GM19023 (cell line): ENCODE results near the gene GUCA2B.

Experiments used
- ATAC-seq: cut with Tn5 transposase; IDR thresholded peaks from one replicate; pipeline ENCODE4 v1.9.1; 2021; ENCODE audit warnings: mild to moderate bottlenecking, moderate library complexity; ENCODE audit not compliant: unreplicated experiment

GUCA2B gene

DNA sequence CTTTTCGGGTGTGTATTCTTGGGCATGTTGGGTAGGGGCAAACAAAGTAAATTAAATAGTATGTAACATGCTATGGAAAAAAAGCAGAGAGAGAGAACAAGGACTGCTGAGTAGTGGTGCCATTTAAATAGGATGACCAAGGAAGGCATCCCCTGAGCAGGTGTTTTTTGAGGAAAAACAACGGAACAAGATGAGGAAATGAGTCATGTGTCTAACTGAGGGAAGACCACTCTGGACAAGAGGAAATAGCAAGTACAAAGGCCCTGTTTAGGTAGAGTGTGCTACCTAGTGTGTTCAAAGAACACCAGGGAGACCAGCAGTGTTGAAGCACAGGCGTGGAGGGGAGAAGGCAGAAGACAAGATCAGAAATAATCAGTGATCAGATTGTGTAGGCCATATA is 31.4 kb downstream of the GUCA2B start:
- ATAC-seq: no peak

DNA sequence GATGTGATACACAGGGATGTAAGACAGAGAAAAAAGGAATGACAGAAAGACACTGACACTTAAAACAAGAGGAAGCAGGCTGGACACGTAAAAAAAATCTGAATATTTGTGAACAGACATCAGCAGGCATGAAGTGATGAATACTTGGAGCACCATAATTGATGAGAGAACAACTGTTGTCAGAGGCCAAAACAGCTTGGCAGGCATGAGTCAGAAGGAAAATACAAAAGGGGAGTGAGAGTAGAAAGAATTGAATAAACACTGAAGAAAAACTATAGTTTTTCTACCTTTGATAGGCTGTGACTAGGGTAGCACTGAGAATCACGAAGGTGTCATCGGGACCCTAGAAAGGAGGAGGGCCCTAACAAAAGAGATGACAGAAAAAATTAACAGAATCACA is 32.9 kb downstream of the GUCA2B start:
- ATAC-seq: no peak

DNA sequence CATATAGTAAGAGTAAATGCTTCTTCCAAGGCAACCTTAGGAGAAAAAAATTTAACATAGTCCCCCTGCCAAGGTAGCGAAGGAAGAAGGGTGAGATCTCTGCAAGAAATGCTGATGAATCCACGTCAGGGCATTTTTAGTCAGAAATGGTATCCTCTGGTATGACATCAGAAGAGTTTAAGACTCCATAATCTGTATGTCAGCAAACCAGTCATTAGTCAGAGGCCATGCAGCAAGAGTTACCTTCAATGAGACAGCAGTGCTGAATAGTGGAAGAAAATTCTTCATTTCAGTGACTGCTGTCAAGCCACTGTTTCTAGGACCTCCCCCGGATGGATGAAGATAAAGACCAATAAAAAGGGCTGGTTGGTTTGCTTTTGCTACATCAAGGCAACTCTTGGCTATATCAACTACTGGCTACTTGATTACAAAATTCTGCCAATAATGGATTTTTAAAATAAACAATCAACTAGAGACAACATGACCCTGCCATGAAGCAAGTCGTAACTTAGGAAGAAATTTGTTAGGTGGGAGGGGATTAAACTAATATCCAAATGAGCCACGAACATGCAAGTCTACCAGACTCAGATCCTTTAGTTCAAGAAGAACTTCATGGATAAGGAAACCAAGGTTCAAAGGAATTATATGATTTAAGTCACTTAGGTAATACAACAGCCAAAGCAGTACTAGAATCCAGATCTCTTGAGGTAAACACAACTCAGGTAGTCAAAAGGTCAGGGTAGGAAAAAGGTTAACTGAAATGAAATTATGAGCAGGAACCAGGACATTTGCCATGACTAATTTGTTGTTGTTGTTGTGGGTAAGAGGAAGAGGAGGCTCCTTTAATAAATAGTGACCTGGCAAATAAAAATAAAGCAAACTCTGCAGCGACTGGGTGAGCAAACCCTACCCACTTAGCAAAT is 37.0 kb downstream of the GUCA2B start:
- no peak for ATAC-seq

DNA sequence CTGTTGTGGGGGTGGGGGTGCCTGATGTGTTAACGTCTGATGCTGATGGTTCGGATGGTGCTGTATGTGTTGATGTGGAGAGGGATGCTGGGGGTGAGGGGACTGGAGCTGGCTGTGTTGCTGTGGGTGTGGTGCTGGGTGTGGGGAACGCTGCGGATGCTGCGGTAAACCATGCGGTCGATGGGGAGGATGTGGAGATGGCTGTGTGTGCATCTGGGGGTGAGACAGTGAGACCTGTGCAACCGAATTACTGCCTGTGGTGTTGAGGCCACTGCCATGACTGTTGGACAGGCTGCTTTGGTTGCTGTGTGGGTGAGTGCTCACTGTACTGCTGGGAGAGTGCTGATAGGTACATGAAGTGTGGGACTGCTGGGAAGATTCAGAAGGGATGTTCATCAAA is 38.1 kb downstream of the GUCA2B start:
- no peak for ATAC-seq

DNA sequence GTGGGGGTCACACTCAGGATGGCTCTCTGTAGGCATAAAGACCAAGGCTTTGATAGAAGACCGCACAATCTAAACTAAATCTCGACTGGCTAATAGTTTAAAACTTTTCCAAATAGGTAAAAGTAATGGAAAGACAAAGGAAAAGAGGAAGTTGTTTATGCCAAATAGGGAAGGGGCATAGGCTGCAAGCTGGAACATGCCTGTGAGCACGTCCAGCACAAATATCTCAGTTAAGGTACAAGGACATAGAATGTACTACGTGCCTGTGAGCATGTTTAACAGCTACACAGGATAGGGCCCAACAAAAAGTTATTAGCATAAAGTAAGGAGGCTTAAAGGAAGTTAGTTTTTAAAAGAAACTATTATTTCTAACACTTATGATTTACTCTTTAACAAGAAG is 38.9 kb downstream of the GUCA2B start:
- ATAC-seq: no peak

DNA sequence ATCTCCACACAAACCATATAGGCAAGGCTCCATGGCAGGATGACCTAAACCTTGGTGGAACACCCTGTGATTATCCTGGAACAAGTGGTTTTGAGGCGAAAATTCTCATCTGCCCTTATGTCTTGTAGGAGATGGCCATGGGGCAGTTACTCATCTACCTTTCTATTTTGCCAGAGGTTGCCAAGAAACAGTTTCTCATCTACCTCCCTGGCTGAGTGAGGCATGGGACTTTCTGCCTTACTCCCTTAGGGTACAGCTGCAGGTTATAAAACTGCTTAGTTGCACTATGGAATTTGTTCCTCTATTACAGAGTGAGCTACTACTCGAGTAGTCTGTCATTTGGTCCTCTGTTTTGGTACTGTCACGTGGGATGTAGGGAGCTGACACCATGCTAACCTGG is 42.6 kb downstream of the GUCA2B start:
- ATAC-seq: no peak

DNA sequence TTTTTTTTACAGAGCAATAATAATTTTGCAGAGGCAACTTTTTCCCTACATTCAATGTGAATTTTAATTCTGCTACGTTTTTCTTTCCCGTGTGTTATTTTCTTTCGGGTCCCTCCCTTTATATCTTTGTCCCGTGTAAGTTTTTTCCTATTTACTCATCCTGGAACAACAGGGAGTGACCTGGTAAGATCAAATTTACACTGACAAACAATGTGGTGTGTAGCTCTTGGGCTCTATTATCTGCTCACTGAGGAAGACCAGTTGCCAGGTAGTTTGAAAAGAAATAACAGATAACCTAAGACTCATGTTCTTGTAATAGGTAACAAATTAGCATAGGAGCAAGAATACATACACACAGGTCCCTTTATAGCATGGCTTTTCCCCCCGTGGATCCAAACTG is 45.0 kb downstream of the GUCA2B start:
- no peak for ATAC-seq

DNA sequence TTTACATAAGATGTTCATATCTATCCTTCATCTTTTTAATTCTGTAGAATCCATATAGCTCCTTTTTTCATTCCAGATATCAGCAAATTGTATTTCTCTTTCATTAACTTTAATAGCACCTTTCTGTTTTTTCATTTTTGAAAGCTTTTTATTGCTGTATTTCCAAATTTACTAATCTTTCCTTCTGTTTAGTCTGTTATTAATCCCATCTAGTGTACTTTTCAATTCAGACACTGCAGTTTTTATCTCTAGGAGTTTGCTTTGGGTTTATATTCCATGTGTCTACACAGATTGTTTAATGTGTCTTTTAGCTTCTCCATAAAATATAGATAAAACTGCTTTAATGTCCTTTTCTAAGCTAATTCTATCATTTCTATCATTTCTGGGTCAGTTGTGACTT is 48.8 kb downstream of the GUCA2B start:
- no peak for ATAC-seq
